Coronary artery (tissue), 2 donors: ENCODE results near the gene TMSB15A.
"Not testable (repeated sequence)": the region's sequence is repeated elsewhere in the genome, so short reads cannot be mapped to it uniquely, and the experiment has no call there.

Experiments
- DNase-seq: peaks from one replicate; pipeline ENCODE4 v3.0.0-alpha.2; 2017; ENCODE audit warnings: low spot score
- H3K27ac ChIP-seq, 2 donors: fragments of 200-600 bp; sonication (generic); one replicate each; pipeline ENCODE4 v1.5.1; 2016 to 2019
- H3K4me3 ChIP-seq: fragments of 200-600 bp; sonication (generic); 2 replicates; pipeline ENCODE4 v1.5.1; 2016; ENCODE audit warnings: mild to moderate bottlenecking, moderate library complexity
- CTCF ChIP-seq: fragments of 200-600 bp; sonication (generic); IDR thresholded peaks from one replicate; pipeline ENCODE4 v1.5.1; 2019; ENCODE audit warnings: antibody characterized with exemption

TMSB15A gene

DNA sequence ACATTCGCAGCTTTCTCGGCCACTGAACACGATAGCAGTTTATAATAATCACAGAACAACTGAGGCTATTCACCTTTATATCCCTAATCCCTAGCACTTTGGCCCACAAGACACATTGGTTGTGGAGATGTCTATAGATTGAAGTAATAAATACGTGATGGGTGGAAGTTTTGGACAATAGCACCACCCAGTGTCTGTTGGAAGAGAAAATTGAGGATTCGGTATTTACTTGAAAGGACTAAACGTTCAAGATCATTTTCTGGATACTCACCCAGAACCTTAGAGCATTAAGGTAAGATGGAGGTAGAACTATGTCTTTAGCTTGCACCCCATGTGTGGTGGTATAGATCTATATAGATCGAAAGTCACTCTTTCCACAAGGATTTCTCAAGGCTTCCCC is 787 bp upstream of the TMSB15A start:
- peak overlapping the region; percentile 69 for H3K4me3 ChIP-seq
- H3K27ac ChIP-seq: peak overlapping the region in 1 of 2 donors; percentile 66
- no peak for TF ChIP-seq CTCF
- no peak for DNase-seq

DNA sequence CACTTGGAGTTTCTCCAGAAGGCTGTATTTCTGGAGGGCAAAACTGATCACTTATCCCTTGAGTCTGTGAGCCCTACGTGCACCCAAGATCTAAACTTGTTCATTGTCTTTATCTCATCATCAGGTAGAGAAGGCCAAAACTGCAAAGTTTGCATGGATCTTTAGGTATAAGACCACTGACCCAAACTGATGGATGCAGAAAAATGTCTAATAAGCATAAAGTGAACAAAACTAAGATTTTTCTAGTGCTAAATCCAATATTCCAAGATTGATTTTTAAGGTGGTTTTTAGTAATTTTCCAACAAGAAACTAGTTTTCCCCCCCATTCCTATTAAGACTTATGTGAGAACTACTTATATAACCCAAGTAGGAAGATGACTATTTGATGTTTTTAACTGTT is 2.0 kb downstream of the TMSB15A start:
- no peak for DNase-seq
- Histone ChIP-seq H3K27ac (no peak overlapping the region), H3K4me3 (no peak overlapping the region)
- no peak for TF ChIP-seq CTCF

GRCh38 chrX:102498732-102499131 is 17.8 kb downstream of the TMSB15A start:
- H3K4me3 ChIP-seq: no peak overlapping the region
- no peak for TF ChIP-seq CTCF
- DNase-seq: no peak
- no peak overlapping the region for H3K27ac ChIP-seq

GRCh38 chrX:102491766-102492165 is 24.8 kb downstream of the TMSB15A start:
- no peak overlapping the region for H3K4me3 ChIP-seq
- no peak for TF ChIP-seq CTCF
- no peak overlapping the region for H3K27ac ChIP-seq
- DNase-seq: no peak

DNA sequence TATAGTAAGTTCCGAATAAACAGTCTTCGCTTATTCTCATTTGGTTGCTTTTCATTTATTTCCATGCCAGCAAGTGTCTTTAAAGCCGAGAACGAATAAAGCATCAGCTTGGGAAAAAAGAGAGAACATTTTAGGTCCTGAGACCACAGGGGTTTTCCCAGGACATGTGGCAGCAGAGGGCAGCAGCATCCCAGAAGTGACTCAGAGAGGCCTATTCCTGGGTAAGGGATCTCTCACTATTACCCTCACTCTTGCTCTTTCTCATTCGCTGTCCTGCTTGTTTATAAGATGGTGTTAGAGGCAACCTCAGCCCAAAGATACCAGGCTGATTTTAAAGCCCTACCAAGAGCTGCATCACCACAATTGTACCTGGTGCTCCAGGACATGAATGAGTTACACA is 37.8 kb downstream of the TMSB15A start:
- not testable (repeated sequence) for H3K4me3 ChIP-seq, H3K27ac ChIP-seq, DNase-seq

GRCh38 chrX:102471762-102472220 is 44.7 kb downstream of the TMSB15A start, which contains the start of gene TCP11X2:
TSS of gene TCP11X2 (minus strand) at chrX:102471812.
- not testable (repeated sequence) for H3K27ac ChIP-seq, DNase-seq, H3K4me3 ChIP-seq

GRCh38 chrX:102470215-102470614 is 46.3 kb downstream of the TMSB15A start:
- not testable (repeated sequence) for DNase-seq, H3K4me3 ChIP-seq, H3K27ac ChIP-seq
